Esophagus squamous epithelium (tissue), 5 donors: Measurements from ENCODE around the gene ABLIM2. TPM values are rescaled to one million over a fixed set of nuclear protein-coding genes. Genes with fewer than 3 reads are reported as not detected.

Experiments used
- DNase-seq: peaks from one replicate; lab custom pipeline; 2025; lab: John Stamatoyannopoulos, UW
- H3K27ac ChIP-seq, 4 donors: fragments of 200-600 bp; sonication (generic); one replicate each; pipeline ENCODE4 v1.5.1; 2016 to 2019; ENCODE audit warnings: mild to moderate bottlenecking in 1 of 4
- H3K27me3 ChIP-seq, 4 donors: fragments of 200-600 bp; sonication (generic); 1 replicate in 3 of 4; 2 replicates in 1 of 4; pipeline versions ENCODE4 v1.5.1 to v1.6.0; 2017 to 2021; ENCODE audit warnings: antibody characterized with exemption in 1 of 4
- H3K36me3 ChIP-seq, 3 donors: fragments of 200-600 bp; sonication (generic); one replicate each; pipeline ENCODE4 v1.5.1; 2016 to 2019
- H3K4me1 ChIP-seq, 3 donors: fragments of 200-600 bp; sonication (generic); one replicate each; pipeline ENCODE4 v1.5.1; 2017 to 2019
- H3K4me3 ChIP-seq, 4 donors: fragments of 200-600 bp; sonication (generic); 1 replicate in 3 of 4; 2 replicates in 1 of 4; pipeline ENCODE4 v1.5.1; 2016 to 2019; ENCODE audit warnings: mild to moderate bottlenecking in 2 of 4, moderate library complexity in 1 of 4
- H3K9me3 ChIP-seq, 3 donors: fragments of 200-600 bp; sonication (generic); one replicate each; pipeline ENCODE4 v1.5.1; 2016 to 2019
- POLR2A ChIP-seq, 4 donors: fragments of 450-650 bp; IDR thresholded peaks; one replicate each; pipeline ENCODE4 v1.6.1; 2017; ENCODE audit warnings: antibody characterized with exemption in 4 of 4, mild to moderate bottlenecking in 4 of 4, moderate library complexity in 3 of 4
- WGBS, 2 donors: methylation state at CpG; one replicate each; pipeline ENCODE4 v1.1.5; 2018; 5-methylcytosine and 5-hydroxymethylcytosine counted together
- intact Hi-C: fragments of 100-400 bp; cut with DNase I; formaldehyde crosslinking; loops from one replicate; pipeline ENCODE4 v1.15.0; 2022
- total RNA-seq, 4 donors: library from RNA; depleted of rRNA; stranded (reverse); fragments of >200 nt; gene quantifications; one replicate each; pipeline ENCODE4 v1.1.0, GENCODE V29; 2016
- TF ChIP-seq, protein P1 (sequence below), 6 experiments: fragments of 450-650 bp in 4 of 6; fragments of 200-600 bp in 2 of 6; sonication (generic) in 2 of 6; IDR thresholded peaks; one replicate each; pipeline ENCODE4 v1.5.1; 2016 to 2019; ENCODE audit warnings: antibody characterized with exemption in 6 of 6, mild to moderate bottlenecking in 4 of 6, moderate library complexity in 4 of 6
- donor health status: DM: yes; HTN: yes; CAD: no.

Gene ABLIM2
- total RNA-seq, 4 donors from 2014 or later, result 13.5 to 26.7 (median 15.7) TPM

DNA sequence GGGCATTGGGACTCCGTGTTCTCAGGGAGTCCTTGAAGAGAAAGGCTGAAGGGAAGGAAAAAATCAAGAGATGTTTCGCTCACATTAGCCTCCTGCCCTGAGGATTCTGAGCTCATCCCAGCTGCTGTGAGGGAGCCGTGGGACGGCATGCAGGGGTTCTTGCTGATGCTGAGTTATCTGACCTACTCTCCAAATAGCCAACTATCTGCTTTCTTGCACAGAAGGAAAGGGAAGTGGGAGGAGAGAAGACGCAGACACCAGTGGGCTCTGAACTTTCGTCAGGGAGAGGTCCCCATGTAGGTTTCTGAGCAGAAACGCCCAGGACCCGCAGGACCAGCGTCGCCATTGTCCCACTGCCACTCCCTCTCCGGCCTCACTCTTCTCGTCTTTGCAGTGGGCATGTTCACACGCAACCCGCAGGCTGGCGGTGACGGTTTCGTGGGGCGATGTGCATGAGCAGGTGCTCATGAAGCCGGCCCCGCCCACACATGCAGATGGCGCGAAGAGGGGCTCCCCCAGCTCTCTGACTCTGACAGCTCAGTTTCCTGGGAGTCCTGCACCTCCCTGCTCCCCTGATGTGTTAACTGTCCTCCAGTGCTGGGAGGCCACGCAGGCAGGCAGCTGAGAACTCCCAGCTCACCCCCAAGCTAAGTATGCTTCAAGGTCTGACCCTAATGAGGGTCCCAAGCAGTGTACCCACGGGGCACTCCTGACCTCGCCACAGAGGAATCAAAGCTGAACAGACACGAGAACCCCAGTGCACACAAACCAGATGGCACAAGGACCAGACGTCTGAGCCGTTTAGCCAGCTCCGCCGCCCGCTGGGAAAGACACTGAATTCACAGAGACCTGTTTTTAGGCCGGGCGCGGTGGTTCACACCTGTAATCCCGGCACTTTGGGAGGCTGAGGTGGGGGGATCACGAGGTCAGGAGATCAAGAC, 13.6 kb upstream of the ABLIM2 start:
- DNase-seq, result no peak
- H3K9me3 ChIP-seq, result peaks cover 0 to 6% (median 6%) of the 10 kb centered on the region in 3 donors
- WGBS, 2 donors, result 62 to 64% methylated on average over 25 to 32 of the region's 36 CpGs
- no peak for TF ChIP-seq POLR2A (IDR thresholded peaks at IDR 0.05)
- TF ChIP-seq, protein P1, sequence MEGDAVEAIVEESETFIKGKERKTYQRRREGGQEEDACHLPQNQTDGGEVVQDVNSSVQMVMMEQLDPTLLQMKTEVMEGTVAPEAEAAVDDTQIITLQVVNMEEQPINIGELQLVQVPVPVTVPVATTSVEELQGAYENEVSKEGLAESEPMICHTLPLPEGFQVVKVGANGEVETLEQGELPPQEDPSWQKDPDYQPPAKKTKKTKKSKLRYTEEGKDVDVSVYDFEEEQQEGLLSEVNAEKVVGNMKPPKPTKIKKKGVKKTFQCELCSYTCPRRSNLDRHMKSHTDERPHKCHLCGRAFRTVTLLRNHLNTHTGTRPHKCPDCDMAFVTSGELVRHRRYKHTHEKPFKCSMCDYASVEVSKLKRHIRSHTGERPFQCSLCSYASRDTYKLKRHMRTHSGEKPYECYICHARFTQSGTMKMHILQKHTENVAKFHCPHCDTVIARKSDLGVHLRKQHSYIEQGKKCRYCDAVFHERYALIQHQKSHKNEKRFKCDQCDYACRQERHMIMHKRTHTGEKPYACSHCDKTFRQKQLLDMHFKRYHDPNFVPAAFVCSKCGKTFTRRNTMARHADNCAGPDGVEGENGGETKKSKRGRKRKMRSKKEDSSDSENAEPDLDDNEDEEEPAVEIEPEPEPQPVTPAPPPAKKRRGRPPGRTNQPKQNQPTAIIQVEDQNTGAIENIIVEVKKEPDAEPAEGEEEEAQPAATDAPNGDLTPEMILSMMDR (IDR thresholded peaks at IDR 0.05), result no peak
- no peak overlapping the region for H3K27ac ChIP-seq
- H3K4me3 ChIP-seq, result peak overlapping the region in 1 of 4 donors; percentile 8
- intact Hi-C loops, result no loop called here
- no peaks in the 10 kb centered on the region for H3K36me3 ChIP-seq
- peaks cover 0 to 8% (median 0%) of the 10 kb centered on the region in 4 donors for H3K27me3 ChIP-seq
- peaks cover 0 to 34% (median 0%) of the 10 kb centered on the region in 3 donors for H3K4me1 ChIP-seq

DNA sequence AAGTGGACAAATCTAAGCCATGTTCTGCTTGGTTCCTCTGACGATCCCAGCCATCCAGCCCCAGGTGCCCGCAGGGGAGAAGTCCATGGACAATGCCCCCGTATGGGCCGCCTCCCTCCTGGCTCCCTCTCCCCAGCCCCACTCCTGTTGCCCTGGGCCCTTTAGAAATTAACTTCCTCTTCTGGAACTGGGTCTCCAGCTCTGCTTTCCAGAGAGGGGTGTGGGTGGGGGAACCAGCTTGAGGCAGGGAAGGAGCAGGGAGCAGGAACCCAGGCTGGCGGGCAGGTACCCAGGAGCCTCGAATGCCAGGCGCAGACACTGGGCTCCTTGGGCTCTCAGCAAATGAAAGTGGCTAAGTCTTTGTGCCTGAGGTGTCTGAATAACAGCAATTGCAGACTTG, 12.7 kb upstream of the ABLIM2 start:
- Histone ChIP-seq H3K4me3 (no peak overlapping the region), H3K4me1 (peaks cover 0 to 30% (median 0%) of the 10 kb centered on the region in 3 donors), H3K27ac (no peak overlapping the region), H3K36me3 (no peaks in the 10 kb centered on the region), H3K27me3 (peaks cover 0 to 8% (median 0%) of the 10 kb centered on the region in 4 donors), H3K9me3 (peaks cover 0 to 6% (median 6%) of the 10 kb centered on the region in 3 donors)
- 85 to 89% methylated on average over 3 to 5 of the region's 7 CpGs for WGBS, 2 donors
- intact Hi-C loops, result no loop called here
- TF ChIP-seq POLR2A (IDR thresholded peaks at IDR 0.05), result no peak
- TF ChIP-seq, protein P1 (IDR thresholded peaks at IDR 0.05), result no peak
- no peak for DNase-seq

DNA sequence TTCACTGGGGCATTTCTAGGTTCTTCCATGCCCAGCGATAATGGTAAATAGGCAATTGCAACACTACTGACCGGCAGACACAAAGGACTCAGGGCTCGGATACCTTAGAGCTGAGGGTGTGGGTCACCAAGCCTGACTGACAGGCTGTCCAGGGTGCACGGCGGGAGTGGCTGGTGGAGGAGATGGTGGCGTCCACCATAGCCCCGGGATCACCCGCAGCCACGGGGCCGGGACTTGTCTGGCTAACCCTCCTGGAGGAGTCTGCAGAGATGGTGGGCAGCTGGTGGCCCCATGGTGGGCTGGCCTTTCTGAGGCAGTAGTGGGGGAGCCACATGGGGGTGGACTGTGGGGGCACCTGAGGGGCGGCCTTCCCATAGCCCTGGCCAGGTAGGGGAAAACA, 11.7 kb upstream of the ABLIM2 start:
- intact Hi-C loops, result no loop called here
- WGBS, 2 donors, result 72 to 99% methylated on average over 3 to 9 of the region's 11 CpGs
- Histone ChIP-seq H3K27ac (peak overlapping the region in 1 of 4 donors; percentile 45), H3K4me3 (no peak overlapping the region), H3K36me3 (no peaks in the 10 kb centered on the region), H3K9me3 (peaks cover 0 to 6% (median 6%) of the 10 kb centered on the region in 3 donors), H3K27me3 (peaks cover 0 to 8% (median 0%) of the 10 kb centered on the region in 4 donors), H3K4me1 (peaks cover 0 to 36% (median 0%) of the 10 kb centered on the region in 3 donors)
- no peak for DNase-seq
- TF ChIP-seq, protein P1 (IDR thresholded peaks at IDR 0.05), result no peak
- TF ChIP-seq POLR2A (IDR thresholded peaks at IDR 0.05), result no peak

DNA sequence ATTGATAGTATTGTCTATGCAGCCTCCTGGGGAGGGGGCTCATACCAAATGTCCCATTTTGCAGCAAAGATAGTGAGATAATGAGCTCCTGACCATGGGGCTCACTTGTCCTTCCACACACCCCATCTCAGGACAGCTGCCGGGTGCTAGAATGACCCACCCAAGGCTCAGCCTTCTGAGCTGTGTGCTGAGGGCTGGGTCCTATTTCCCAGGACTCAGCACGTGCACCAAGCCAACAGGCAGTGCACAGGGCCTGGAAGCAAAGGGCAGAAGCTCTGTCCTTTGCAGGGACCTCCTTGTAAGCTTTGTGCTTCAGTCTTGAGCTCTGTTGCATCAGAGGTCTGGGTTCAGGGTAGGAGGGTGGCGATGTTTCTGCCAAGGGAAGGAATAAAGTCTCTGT, 11.2 kb upstream of the ABLIM2 start:
- intact Hi-C loops, result no loop called here
- Histone ChIP-seq H3K36me3 (no peaks in the 10 kb centered on the region), H3K4me1 (peaks cover 0 to 42% (median 0%) of the 10 kb centered on the region in 3 donors), H3K27me3 (peaks cover 0 to 8% (median 0%) of the 10 kb centered on the region in 4 donors), H3K4me3 (no peak overlapping the region), H3K9me3 (peaks cover 0 to 6% (median 6%) of the 10 kb centered on the region in 3 donors), H3K27ac (peak overlapping the region in 3 of 4 donors; percentile 12 to 68 (median 45))
- TF ChIP-seq POLR2A (IDR thresholded peaks at IDR 0.05), result no peak
- TF ChIP-seq, protein P1 (IDR thresholded peaks at IDR 0.05), result no peak
- WGBS, 2 donors, result 80 to 100% methylated on average over 1 of the region's 3 CpGs
- no peak for DNase-seq
